ENCODE data around the gene GOLGA5.

- TF ChIP-seq EZH2 (IDR thresholded peaks at IDR 0.05; ENCODE audit: low read depth, unreplicated experiment) (no peak), CTCF (conservative IDR thresholded peaks at IDR 0.05; ENCODE audit: low read depth in 2 of 2) (no peak), EZH2phosphoT487 (IDR thresholded peaks at IDR 0.05; ENCODE audit: unreplicated experiment) (no peak), STAT1 (IDR thresholded peaks at IDR 0.05; ENCODE audit: unreplicated experiment) (no peak), POLR2AphosphoS5 (IDR thresholded peaks at IDR 0.05; ENCODE audit: low read depth) (no peak), ZNF114 (CRISPR knock-in tag; IDR thresholded peaks at IDR 0.05) (no peak), REST (IDR thresholded peaks at IDR 0.05; ENCODE audit: unreplicated experiment) (no peak)
Observed at GRCh38 chr14:92861856-92862745, 68.0 kb downstream of the GOLGA5 start.
